Activated CD4-positive, alpha-beta T cell treated with anti-CD3 and anti-CD28 coated beads, Interleukin-2, Interleukin-4, amounts not matched to agents 100 ng/mL and 50 ng/mL, durations not matched to agents 16 hours and 8 hours (primary cell): ENCODE measurements around the gene INPP5D.
"Not testable (repeated sequence)": the region's sequence is repeated elsewhere in the genome, so short reads cannot be mapped to it uniquely, and the experiment has no call there.

Experiments used
- DNase-seq: peaks from one replicate; pipeline ENCODE4 v3.0.0-alpha.2; 2020; ENCODE audit warnings: low spot score

Gene INPP5D

DNA sequence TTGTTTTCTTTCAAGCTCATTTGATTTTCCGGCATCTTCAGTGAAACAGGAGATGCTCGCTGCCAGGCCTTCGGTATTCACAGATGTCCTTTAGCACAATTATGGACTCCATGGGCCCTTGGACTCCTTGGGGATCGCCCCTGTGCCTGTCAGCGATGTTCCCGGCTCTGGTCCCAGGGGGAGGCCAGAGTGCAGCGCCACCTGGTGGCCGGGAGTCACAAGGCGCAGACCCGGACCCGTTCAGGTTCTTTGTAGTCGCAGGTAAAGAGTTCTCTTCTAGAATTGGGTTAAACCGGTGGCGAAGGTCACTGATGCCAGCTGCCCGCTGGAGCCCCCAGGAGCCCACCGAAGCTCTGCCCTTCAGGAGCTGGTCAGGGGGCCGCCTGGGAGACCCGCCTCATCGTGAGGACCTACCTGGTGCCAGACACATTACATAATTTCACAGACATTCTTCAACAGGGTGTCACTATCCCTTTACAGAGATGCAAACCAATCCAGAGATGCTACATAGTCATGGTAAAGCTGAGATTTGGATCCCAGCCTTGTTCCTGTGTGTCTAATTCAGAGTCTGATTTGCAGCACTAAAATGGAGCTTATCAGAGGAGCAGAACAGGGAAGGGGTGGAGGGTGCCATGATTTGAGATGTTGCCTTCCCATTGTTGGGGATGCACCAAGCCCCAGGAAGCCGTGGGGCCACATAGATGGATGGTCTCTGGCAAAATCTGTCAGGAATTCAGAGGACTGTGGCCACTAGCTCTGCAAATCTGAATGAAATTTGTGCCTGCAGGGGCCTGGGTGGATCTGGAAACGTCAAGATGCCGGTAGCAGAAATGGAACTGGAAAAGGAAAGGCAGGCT lies 6.0 kb upstream of the INPP5D start:
- peak; percentile 72 for DNase-seq

DNA sequence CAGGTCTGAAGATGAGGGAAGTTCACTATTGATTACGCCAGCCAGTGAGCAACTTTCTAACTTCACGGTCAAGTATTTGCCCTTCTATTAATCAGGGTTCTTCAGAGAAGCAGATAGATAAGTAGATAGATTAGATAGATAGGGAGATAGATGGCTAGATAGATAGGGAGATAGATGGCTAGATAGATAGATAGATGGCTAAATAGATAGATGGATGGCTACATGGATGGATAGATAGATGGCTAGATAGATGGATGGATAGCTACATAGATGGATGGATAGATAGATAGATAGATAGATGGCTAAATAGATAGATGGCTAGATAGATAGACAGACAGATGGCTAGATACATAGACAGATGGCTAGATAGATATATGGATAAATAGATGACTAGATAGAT lies 4.8 kb upstream of the INPP5D start:
- DNase-seq: no peak

DNA sequence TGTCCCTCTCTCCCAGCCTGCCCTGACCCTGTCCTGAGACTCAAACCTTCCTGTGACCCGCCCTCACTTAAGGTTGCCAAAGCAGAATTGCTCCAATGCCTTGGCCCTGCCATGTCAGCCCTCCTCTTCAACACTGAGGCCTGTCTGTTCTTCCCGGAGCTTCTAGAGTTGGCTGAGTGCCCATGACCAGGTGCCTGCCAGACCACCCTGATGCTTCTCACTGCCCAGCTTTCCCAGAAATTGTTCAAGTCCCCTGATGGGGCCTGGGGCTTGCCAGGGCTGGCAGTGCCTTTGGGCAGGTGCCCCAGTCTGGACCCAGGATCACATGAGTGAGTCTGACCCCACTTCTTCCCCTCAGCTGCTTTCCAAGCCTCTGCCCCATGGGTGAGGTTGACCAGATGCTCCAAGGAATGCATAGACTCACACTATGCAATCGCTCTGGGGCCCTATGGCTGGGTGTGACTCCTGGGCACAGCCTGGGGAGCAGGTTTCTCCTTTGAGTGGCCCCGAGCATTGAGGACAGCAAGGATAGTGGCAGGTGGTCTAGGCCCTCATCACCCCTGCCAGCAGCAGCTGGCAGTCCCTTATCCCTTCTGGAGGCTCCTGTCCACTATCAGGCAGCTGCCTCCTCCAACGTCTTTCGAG lies 3.1 kb upstream of the INPP5D start:
- no peak for DNase-seq

DNA sequence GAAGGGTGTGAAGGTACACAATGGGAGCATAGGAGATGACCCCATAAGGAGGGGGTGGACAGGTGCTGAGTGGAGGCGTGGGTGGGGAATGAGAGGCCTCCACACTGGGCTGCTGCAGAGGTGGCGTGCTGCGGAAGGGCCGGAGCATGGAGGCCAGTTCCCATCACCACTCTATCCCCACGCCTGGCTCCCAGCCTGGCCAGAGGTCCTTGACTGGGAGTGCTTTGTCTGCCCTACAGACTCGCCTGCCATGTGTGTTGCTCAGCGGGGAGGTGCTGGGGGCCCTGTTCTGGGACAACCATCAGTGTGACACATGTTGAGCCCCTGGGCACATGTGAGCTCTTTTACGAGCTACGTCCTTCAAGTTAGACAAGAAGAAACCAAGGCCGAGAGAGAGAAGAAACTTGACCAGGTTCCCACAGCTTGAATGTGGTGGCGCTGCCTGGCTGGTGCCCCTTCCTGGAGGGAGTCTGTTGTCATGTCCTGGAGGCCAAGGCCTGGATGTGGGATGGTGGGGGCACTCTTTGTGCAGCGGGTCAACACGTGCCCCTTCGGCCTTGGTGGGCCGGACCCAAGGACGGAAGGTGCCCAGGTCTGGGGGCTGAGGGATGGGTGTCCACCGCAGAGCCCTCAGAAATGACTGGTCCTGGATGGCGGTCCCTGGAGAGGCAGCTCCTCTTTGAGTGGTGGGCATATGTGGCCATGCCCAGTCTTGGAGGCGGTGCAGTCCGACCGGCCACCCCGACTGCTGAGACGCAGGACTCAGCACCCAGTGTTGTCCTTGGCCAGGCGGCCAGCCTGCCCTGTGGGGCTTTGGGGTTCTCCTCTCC lies 1.2 kb upstream of the INPP5D start:
- no peak for DNase-seq

DNA sequence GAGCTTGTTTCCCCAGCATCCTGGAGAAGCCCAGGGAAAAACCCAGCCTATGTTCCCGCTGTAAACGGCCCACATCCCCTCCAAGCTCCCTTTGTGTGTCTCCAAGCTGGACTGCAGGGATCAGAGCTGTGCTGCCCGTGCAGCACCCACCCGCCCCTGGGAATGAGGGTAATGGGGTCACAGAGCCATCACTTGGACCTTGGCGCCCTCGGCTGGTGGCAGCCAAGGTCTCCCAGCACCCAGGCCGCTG lies 670 bp upstream of the INPP5D start:
- no peak for DNase-seq

DNA sequence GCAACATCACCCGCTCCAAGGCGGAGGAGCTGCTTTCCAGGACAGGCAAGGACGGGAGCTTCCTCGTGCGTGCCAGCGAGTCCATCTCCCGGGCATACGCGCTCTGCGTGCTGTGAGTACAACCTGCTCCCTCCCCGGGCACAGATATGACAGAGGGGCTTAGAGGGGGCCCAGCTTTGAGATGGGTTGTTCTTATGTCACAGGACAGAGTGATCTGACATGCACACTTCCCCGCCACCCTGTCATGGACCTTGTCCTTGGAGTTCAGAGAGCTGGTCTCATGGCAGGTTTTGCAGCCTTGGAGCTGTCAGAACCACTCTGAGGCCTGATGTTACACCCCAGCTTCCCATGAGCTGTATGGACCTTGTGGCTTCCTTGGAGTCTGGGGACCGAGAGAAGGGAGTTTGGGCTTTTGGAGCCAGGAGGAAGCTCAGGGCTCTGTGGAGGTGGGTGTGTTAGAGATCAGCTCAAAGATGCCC lies 398 bp downstream of the INPP5D start:
- no peak for DNase-seq

DNA sequence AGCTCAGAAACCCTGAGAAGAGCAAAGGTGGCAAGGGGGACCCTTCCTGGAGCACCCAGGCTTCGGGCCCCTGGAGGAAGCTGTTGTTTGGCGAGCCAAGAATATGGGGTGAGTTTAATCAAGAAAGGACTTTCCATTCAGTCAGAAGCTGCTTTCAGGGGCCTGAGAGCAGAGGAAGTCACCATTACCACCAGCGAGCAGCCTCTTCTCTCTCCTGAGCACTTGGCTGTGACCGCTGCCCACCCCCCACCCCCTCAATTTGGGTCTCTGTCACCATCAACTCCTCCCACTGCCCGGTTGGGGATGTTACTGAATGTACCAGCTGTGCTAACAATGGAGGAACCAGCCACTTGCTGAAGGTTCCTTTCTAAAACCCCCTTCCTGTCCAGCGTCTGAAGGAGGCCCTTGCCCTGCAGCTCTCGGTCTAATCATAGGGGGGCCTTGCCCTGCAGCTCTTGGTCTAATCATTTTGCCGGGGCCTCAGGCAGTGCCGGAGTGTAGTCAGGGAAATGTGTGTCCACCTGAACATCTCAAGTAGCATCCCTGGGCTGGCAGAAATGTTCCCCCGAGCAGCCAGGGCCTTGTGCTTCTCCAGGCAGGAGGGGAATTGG lies 943 bp downstream of the INPP5D start:
- DNase-seq: no peak

DNA sequence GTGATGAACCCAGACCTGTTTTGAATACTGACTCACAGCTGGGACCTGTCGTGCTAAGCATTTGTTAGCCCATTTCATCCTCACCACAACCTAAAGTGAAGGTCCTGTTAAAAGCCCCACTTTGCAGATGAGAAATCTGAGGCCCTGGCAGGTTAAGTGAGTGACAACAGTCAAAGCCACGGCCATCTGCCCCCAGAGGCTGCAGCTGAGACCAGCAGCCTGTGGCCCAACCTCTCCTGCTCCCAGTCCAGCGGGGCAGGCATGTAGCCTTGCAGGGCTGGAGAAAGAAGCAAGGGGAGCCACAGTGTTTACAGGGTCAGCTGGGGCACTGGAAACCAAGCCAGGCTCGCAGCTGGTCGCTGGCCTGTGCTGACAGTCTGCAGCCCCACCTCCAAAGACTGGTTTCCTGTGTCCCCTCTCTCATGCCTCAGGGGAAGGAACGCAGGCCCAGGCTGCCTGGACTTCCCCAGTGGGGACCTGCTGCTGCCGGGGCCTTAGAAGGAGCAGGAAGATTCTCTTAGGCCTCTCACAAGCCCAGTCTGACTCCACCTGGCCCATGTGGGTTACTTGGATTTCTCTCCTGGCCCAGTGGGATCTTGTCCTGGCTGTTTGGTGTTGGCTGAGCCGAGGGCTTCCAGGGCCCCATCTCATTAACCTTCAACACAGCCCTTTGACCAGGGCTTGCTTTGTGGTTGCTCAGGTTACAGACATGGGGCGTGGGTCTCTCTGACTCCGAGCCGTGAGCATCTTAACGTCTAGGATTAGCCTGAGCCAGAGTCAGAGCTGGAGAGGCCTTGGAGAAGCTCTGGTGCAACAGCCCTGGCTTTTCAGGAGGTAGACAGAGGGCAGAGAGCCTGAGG lies 1.7 kb downstream of the INPP5D start:
- DNase-seq: peak; percentile 68

DNA sequence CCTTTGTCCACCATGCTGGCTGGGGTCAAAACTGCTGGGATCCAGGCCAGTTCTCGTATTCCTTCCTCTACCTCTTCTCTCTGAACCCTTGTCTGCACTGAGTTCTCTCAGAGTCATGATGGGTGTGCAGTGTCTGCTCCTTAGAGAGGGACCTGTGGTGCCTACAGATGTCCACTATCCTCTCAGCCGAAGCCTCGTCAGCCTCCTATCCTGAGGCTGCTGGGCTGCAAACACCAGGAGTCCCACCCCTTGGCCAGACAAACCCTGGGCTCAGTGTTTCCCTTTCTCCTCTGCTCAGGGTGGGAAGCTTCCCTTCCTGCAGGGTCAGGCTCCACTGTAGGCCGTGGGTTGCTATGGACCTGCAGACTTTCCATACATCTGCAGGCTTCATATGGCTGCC lies 2.3 kb downstream of the INPP5D start:
- no peak for DNase-seq

DNA sequence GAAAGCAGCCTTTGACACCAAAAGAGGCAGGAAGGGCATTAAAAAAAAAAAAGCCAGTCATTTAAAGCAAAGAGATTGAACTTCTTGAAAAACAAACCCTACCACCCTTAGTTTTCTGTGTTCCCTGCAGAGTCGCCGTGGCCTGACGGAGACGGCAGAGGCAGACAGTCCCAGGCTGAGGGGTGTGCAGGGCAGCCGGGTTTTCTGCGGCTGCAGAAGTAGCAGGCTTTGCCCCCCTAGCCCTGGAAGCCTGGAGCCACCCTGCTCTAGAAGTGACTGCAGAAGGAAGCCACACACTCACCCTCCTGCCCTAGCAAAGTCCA lies 2.8 kb downstream of the INPP5D start:
- DNase-seq: no peak

DNA sequence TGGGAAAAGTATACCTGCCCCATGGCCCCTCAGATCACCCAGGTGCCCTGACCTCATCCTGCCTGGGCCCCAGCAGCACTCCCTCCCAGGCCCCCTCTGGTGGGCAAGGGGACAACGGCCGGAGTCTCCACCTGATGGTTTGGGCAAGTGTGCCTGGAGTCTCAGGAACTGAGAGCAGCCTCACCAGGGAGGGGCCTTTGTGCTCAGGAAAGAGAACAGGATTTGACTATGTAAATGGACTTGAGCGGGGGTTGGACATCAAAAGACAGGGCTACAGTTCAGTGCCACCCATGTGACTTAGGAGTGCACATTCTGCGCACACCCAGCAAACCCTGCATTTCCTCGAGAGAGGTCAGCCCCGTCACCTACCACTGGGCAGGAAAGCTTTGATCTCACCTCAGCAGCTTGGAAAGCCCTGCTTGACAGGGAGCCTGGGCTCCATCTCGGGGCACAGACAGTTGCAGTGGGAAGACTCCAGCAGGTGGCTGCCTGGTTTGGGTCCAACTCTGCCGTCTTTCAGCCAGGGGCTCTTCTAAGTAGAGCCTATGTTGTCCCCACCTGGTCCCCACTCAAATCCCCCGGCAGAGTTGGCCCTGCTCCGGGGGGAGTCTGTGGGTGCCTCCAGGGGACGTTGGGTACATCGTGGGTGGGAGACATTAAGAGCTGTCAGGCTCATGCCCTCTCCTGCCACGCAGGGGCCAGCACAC lies 3.3 kb downstream of the INPP5D start:
- DNase-seq: no peak

DNA sequence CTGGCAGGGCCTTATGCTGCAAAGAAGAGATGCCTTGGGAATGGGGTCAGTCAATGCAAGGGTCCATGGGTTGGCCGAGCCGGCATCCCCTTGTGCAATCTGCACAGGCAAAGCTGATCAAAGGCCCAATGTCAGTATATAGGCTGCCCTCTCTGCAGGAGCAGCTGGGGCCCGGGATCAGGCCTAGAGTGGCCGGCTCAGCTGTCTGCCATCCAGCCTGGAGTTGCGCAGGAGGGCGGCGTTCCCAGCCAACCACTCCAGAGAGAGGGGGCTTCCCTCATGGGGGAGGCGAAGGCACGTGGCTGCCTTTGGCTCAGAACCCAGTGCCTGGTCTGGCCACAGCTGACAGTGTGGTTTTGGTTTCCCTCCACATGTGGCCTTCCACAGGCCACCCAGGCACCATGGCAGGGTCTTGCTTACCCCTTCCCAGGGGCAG lies 3.9 kb downstream of the INPP5D start:
- no peak for DNase-seq

DNA sequence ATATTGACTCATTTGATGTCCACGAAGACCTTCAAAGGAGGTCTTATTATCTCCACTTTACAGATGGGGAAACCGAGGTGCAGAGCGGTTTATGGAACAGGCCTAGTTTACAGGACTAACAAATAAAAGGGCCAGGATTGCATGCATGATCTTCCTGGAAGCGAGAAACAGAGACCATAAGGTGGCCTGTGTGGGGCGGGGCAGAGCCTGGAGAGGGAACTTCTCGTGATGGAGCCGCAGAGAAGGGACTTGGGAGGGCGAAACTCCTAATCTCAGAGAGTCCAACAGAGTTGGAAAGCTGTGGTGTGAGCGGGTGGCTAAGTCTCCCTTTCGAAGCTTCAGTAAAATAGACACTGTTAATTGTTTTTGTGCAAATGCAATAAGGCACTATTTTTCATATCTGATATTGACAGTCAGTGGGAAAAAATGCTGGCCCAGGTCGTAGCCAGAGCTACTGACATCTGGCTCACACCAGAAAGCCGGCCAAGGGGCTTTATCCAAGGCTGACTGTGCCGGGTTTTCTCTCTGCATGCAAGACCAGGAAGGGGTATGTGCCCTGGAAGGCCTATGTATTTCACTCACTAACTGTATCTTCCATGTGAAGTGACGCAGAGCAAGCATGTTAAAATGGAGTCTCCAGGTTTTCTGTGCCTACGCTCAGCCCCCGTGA lies 4.5 kb downstream of the INPP5D start:
- no peak for DNase-seq

DNA sequence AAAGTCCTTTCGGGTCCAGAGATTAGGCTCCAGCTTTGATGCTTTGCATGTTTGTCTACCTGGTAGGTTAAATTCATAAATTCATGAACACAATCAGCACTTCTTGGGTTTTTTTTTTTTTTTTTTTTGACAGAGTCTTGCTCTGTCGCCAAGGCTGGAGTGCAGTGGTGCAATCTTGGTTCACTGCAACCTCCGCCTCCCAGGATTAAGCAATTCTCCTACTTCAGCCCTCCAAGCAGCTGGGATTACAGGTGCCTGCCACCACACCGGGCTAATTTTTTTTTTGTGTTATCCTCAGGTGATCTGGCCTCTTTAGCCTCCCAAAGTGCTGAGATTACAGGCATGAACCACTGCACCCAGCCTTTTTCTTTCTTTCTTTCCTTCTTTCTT lies 5.1 kb downstream of the INPP5D start:
- not testable (repeated sequence) for DNase-seq

DNA sequence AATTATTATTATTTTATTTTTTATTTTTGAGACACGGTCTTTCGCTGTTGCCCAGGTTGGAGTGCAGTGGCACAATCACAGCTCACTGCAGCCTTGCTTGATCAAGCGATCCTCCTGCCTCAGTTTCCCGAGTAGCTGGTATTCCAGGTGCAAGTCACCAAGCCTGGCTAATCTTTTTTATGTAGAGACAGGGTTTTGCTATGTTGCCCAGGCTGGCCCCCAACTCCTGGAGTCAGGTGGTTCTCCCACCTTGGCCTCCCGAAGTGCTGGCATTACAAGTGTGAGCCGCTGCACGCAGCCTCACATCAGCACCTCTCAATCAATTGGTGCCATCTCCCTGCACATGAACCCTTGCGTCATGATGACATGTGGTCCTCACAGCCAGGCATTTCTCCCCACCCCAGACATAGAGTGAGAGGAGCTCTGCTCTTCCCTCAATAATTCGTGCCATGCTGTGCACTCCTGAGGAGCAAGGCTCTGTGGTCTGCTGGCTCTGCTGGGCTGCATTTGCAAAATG lies 5.9 kb downstream of the INPP5D start:
- no peak for DNase-seq

DNA sequence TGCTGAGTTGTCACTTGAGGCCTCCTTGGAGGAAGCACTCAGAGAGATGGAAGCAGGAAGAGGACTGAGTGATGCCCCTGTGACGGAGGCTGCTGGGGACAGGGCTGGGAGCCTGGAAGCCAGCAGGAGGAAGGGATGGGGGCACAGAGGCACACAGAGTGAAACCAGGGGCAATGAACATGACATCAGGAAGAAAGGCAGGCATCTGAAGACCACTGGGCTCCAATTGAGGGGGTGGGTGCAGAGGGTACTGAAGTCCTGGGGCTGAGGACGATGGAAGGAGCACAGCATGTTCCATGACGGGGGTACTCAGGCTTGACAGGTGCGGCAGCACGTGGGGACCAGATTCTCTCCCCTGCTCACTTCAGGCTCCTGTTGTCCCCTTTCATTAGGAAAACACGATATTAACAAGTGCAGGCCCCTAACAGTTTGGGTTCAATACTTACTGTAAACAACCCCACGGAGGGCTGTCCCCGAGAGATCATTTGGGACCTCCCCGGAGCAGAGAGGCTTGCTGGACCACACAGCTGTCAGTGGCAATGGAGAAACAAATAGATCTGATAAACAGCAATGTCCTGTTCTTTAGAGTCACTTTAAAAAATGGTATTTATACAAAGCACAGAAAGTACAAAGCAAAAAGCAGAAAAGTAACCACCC lies 8.7 kb downstream of the INPP5D start:
- no peak for DNase-seq

DNA sequence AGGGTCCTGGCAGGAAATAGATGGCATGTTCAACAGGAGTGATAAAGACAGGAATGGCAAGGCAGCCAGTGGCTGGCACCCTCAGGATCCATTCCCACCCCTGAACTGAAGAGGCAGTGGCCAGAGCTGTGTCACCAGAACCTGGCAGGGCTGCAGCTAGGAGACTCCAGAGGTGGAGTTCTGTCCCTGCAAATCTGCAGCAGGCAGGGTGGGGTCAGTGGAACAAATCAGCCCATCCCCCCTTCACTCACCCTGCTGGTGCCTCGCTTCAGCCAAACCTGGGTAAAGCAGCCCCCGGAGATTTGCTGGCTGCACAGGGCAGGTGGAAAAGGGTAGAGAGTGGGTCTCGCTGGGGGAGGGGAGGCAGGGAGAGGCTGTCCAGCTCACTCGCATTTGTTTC lies 12.7 kb downstream of the INPP5D start:
- no peak for DNase-seq

DNA sequence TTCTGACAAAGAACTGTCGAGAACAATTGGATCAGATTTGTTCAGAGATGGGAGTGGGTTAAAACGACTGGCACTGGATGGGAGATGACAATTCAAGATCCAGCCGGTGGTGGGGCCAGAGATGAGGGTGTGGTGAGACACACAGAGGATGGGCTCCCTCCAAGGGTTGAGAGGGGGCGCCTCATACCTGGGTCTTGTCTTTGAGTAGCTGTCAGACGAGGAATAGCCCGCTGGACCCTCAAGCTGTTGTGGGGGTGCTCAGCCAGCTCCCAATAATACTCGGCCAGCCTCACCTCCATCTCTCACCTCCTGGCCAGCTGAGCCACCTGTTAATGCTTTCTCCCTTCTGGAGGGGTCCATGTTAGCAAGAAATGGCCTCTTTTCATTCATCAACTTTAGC lies 14.0 kb downstream of the INPP5D start:
- DNase-seq: no peak

DNA sequence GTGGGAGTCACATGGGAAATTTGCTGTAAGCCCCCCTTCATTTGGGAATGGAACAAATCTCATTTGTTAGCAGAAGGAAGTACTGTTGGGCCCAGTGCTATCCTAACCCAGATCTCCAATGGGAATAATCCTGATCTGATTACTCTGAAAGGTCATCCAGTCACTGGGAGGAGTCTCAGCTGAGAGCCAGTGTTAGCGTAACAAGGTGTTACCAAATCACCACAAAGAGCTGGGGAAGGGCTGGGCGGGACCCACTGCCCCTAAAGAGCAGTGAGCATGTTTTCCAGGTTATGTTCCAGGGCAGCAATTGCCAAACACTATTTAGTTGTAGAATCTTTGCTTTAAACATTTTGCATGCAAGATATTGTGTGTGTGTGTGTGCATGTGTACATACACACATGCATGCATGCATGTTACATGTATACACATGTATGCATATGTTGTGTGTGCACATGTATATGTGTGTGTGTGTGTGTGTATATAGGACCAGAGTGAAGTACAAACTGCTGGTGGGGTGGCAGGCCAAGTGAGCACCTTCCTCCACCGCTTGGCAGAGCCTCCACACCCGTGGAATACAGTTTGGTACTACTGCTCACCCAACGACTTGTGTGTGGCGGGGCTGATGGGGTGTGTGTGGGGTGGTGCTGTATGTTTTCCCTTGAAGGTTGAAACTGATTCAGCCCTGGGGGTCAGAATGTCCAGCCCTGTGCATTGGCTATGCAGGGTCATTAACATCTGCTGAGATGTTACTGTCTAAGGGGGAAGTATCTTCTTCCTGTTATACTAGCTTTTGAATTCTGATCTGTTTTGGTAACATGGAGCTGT lies 15.2 kb downstream of the INPP5D start:
- no peak for DNase-seq
